Measurements from ENCODE around the gene CROCC2. TPM values are rescaled to one million over a fixed set of nuclear protein-coding genes. Genes with fewer than 3 reads are reported as not detected.
A peak's percentile ranks its signal among the peaks of the same experiment; 100 is the strongest.

Gene CROCC2
- total RNA-seq, 1 donor from 2014 or later, result 2.9 TPM

- no peaks in the 10 kb centered on the region for H3K36me3 ChIP-seq
- H3K27me3 ChIP-seq, result no peaks in the 10 kb centered on the region
- H3K9me3 ChIP-seq, result no peaks in the 10 kb centered on the region
- TF ChIP-seq, protein P1, sequence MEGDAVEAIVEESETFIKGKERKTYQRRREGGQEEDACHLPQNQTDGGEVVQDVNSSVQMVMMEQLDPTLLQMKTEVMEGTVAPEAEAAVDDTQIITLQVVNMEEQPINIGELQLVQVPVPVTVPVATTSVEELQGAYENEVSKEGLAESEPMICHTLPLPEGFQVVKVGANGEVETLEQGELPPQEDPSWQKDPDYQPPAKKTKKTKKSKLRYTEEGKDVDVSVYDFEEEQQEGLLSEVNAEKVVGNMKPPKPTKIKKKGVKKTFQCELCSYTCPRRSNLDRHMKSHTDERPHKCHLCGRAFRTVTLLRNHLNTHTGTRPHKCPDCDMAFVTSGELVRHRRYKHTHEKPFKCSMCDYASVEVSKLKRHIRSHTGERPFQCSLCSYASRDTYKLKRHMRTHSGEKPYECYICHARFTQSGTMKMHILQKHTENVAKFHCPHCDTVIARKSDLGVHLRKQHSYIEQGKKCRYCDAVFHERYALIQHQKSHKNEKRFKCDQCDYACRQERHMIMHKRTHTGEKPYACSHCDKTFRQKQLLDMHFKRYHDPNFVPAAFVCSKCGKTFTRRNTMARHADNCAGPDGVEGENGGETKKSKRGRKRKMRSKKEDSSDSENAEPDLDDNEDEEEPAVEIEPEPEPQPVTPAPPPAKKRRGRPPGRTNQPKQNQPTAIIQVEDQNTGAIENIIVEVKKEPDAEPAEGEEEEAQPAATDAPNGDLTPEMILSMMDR (IDR thresholded peaks at IDR 0.05), result no peak
- DNase-seq (ENCODE audit: low spot score in 2 of 2), result no peak
- no peak overlapping the region for H3K4me3 ChIP-seq
- H3K27ac ChIP-seq, result no peak overlapping the region
- intact Hi-C loops (cut with DNase I), result no loop called here
- H3K4me1 ChIP-seq, result peaks cover 8 to 11% of the 10 kb centered on the region in 2 donors
These were observed 3.3 kb downstream of the CROCC2 start for GRCh38 chr2:240909216-240909974.

- DNase-seq (ENCODE audit: low spot score in 2 of 2), result no peak
- Histone ChIP-seq H3K36me3 (no peaks in the 10 kb centered on the region), H3K27ac (no peak overlapping the region), H3K9me3 (no peaks in the 10 kb centered on the region), H3K27me3 (no peaks in the 10 kb centered on the region), H3K4me1 (peaks cover 12 to 17% of the 10 kb centered on the region in 2 donors), H3K4me3 (no peak overlapping the region)
- TF ChIP-seq, protein P1 (IDR thresholded peaks at IDR 0.05), result no peak
- intact Hi-C loops (cut with DNase I), result loop anchor here (5.0 kb wide), 1 partner anchor 191 kb away; the partner anchor contains the start of gene MTERF4
These were observed 5.6 kb downstream of the CROCC2 start for GRCh38 chr2:240911641-240912265.

GRCh38 chr2:240912878-240913809 is 7.0 kb downstream of the CROCC2 start:
- peaks cover 13 to 17% of the 10 kb centered on the region in 2 donors for H3K4me1 ChIP-seq

GRCh38 chr2:240913810-240914644 is 7.9 kb downstream of the CROCC2 start:
- Histone ChIP-seq H3K27me3 (no peaks in the 10 kb centered on the region), H3K27ac (peak overlapping the region in 1 of 2 donors; percentile 18), H3K4me1 (peaks cover 13 to 17% of the 10 kb centered on the region in 2 donors), H3K36me3 (no peaks in the 10 kb centered on the region), H3K4me3 (peak overlapping the region in 1 of 2 donors; percentile 20), H3K9me3 (no peaks in the 10 kb centered on the region)
- intact Hi-C loops (cut with DNase I), result loop anchor here (2.0 to 5.0 kb wide), 2 partner anchors 188 to 237 kb away; partner anchors contain the start of genes MTERF4 and PPP1R7
- TF ChIP-seq, protein P1 (IDR thresholded peaks at IDR 0.05), result peak; percentile 70 to 92 (median 92)
- DNase-seq (ENCODE audit: low spot score in 2 of 2), result peak; percentile 16 to 81

More at GRCh38 chr2:240912878-240913809, 7.0 kb downstream of the CROCC2 start:
- H3K36me3 ChIP-seq, result no peaks in the 10 kb centered on the region
- H3K27ac ChIP-seq, result no peak overlapping the region
- DNase-seq (ENCODE audit: low spot score in 2 of 2), result no peak
- peak overlapping the region in 1 of 2 donors; percentile 20 for H3K4me3 ChIP-seq
- no peaks in the 10 kb centered on the region for H3K27me3 ChIP-seq
- intact Hi-C loops (cut with DNase I), result loop anchor here (5.0 kb wide), 1 partner anchor 189 kb away; the partner anchor contains the start of gene MTERF4
- no peaks in the 10 kb centered on the region for H3K9me3 ChIP-seq
- TF ChIP-seq, protein P1 (IDR thresholded peaks at IDR 0.05), result no peak

All from ascending aorta (tissue), 2 donors.